ENCODE results near the gene GRAP.
A peak's percentile ranks its signal among the peaks of the same experiment; 100 is the strongest.

GRAP gene

GRCh38 chr17:18997650-18998196, 49.0 kb downstream of the GRAP start:
- H3K4me3 ChIP-seq (replicated peaks; ENCODE audit: low read depth, low read length) = no peak overlapping the region
- no peak for TF ChIP-seq CTCF (IDR thresholded peaks at IDR 0.05; ENCODE audit: low read length, missing control alignments)
- no peak for DNase-seq (ENCODE audit: low read depth)

- no peak overlapping the region for H3K4me3 ChIP-seq (replicated peaks; ENCODE audit: low read depth, low read length)
- DNase-seq (ENCODE audit: low read depth) = no peak
- no peak for TF ChIP-seq CTCF (IDR thresholded peaks at IDR 0.05; ENCODE audit: low read length, missing control alignments)
These were observed 50.3 kb downstream of the GRAP start for GRCh38 chr17:18996458-18996857.

GRCh38 chr17:18995220-18995619, 51.5 kb downstream of the GRAP start:
- DNase-seq (ENCODE audit: low read depth) = no peak
- TF ChIP-seq CTCF (IDR thresholded peaks at IDR 0.05; ENCODE audit: low read length, missing control alignments) = no peak
- H3K4me3 ChIP-seq (replicated peaks; ENCODE audit: low read depth, low read length) = no peak overlapping the region

DNA sequence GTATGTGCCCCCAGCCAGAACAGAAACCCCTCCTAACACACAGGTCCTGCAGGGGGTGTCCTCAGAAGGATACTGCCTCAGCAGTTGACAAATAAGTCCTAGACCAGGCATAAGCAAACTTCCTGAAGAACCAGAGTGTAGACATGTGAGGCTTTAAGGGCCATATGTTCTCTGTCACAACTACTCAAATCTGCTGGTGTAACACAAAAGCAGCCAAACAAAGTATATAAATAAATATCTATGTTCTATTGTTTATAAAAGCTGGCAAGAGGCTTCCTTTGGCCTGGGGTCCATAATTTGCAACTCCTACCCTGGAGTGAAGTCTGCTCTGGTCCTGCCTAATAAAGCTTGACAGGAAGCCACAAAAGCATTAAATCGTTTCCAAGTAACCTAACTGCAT, 52.1 kb downstream of the GRAP start:
- DNase-seq (ENCODE audit: low read depth) = peak; percentile 52
- no peak for TF ChIP-seq CTCF (IDR thresholded peaks at IDR 0.05; ENCODE audit: low read length, missing control alignments)
- no peak overlapping the region for H3K4me3 ChIP-seq (replicated peaks; ENCODE audit: low read depth, low read length)

- no peak overlapping the region for H3K4me3 ChIP-seq (replicated peaks; ENCODE audit: low read depth, low read length)
- peak; percentile 49 for DNase-seq (ENCODE audit: low read depth)
- TF ChIP-seq CTCF (IDR thresholded peaks at IDR 0.05; ENCODE audit: low read length, missing control alignments) = no peak
These were observed 52.7 kb downstream of the GRAP start for GRCh38 chr17:18993905-18994526.

DNA sequence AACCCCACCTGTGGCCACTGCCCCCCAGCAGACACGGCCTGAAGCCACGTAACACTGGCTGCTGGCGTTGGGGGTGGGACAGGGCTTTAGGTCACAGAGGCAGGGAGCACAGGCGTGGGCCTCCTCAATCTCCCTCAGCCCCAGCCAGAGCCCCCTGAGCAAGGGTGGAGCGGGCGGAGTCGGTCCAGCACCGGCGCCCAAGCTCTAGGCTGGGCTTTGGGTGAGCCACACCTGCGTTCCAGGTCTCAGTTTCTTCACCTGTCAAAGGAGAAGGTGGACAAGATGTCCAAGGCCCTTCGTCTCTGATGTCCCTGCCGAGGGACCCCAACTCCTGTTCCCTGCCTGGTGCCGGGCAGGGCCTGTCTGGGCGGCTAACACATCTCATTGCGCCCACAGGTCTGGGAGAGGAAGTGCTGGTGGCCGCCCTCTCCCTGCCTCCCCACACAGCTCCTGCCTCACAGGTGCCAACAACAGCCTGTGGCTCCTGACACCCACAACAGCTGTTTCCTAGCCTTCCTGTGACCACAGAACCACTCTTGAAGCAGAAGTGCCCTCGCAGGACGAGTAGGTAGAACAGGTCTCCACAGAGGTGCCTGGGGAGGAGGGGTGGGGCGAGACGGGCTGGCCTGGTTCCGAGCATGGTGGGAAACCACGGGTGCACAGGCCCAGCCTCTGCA, 54.2 kb downstream of the GRAP start:
- TF ChIP-seq CTCF (IDR thresholded peaks at IDR 0.05; ENCODE audit: low read length, missing control alignments) = no peak
- no peak for DNase-seq (ENCODE audit: low read depth)
- no peak overlapping the region for H3K4me3 ChIP-seq (replicated peaks; ENCODE audit: low read depth, low read length)

Measured in fibroblast of pulmonary artery (primary cell).